OCI-LY3 (cell line): ENCODE measurements around the gene ZMYND12.

Experiments used
- EZH2phosphoT487 ChIP-seq: fragments of 200-600 bp; shearing (Covaris generic); IDR thresholded peaks from 2 replicates; pipeline ENCODE4 v1.6.1; 2018; ENCODE audit warnings: antibody characterized with exemption, mixed run types, low read depth
- TF ChIP-seq, protein P1 (sequence below): fragments of 200-600, 300-600 bp; sonication (generic); IDR thresholded peaks from 2 replicates; pipeline ENCODE4 v1.5.1; 2014; ENCODE audit warnings: antibody characterized with exemption, low read length, low read depth

DNA sequence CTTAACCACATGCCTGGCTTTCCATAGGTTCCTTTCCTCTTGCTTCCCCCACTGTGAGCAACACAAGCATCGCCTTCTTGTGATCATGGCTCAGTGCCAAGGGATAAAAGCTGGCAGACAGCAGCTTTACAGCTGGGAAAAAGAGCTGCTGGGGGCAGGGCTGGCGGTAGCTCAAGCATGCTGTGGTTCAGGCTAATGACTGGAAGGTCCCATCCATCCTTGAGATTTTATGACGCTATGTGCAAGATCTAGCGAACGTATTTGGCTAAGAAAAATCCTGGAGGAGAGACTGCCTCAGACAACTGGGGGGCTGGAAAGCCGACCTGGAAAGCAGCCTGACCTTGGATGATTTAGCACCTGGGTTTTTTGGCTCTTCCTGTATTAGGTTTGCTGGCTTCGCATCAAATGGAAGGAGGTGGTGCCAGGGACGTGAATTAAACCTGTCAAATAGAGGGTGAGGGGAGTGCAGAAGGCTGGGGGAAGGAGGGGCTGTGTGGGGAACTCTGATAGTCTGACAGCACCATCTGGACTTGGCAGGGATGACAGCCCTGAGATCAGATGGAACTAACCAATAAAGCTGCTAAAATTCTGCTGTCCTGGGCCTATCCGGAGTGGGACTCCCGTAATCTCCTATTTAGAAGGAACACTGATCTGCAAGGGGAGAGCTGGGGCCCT lies 34.8 kb downstream of the ZMYND12 start:
- TF ChIP-seq, protein P1, sequence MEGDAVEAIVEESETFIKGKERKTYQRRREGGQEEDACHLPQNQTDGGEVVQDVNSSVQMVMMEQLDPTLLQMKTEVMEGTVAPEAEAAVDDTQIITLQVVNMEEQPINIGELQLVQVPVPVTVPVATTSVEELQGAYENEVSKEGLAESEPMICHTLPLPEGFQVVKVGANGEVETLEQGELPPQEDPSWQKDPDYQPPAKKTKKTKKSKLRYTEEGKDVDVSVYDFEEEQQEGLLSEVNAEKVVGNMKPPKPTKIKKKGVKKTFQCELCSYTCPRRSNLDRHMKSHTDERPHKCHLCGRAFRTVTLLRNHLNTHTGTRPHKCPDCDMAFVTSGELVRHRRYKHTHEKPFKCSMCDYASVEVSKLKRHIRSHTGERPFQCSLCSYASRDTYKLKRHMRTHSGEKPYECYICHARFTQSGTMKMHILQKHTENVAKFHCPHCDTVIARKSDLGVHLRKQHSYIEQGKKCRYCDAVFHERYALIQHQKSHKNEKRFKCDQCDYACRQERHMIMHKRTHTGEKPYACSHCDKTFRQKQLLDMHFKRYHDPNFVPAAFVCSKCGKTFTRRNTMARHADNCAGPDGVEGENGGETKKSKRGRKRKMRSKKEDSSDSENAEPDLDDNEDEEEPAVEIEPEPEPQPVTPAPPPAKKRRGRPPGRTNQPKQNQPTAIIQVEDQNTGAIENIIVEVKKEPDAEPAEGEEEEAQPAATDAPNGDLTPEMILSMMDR = no peak
- no peak for TF ChIP-seq EZH2phosphoT487
